Measurements from ENCODE around the gene ZNF75A.

DNA sequence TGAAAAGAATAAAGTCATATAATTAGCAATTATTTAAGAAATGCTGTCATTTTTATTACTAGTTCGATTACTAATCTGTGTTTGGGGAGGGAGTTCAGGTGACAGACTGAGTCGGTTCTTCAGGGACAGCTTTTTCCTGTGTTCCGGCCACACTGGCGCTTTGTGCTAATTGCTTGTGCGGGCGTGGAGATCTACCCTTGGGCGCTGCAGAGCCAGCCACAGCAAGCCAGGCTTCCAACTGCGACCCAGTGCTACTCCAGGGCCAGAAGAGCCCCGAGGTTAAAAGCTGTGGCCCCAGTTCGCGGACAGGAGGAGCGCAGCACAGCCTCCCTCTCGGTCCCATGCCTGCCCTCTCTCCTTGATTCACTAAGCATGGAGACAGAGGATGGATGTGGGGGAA lies 43.9 kb downstream of the ZNF75A start:
- TF ChIP-seq TAF1 (IDR thresholded peaks at IDR 0.05; ENCODE audit: low read depth, low read length) (no peak), POLR2A (IDR thresholded peaks at IDR 0.05; ENCODE audit: low read depth, low read length) (no peak), POLR2AphosphoS5 (IDR thresholded peaks at IDR 0.05; ENCODE audit: low read depth, low read length) (no peak), PAX5 (IDR thresholded peaks at IDR 0.05; ENCODE audit: insufficient read depth, low read length, severe bottlenecking) (no peak), POU2F2 (IDR thresholded peaks at IDR 0.05; ENCODE audit: low read depth, low read length) (no peak)
